ENCODE data around the gene PARP12. TPM values are rescaled to one million over a fixed set of nuclear protein-coding genes. Genes with fewer than 3 reads are reported as not detected.

PARP12 gene
- polyA plus RNA-seq, 1 experiment: 17.1 TPM

DNA sequence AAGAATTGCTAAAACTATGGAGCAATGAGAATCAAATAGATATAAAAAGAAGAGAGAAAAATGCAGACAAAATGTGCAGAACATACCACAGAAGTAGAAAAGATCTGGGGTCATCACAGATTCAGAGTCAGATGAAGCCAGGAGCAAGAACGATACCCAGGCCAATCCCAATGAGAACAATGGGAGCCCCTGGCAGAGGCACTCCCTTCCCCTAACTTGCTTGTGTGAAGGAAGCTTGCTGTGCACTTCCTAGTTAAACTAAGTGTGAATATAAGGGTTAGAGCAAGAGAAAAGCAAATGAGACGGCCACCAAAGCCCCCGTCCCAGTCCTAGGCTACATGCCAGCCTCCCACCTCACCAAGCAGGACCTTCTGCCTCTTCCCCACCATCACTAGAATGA, 12.7 kb downstream of the PARP12 start:
- ChIA-PET CTCF (no interaction called here), POLR2A (no interaction called here)
- TF ChIP-seq, protein P1, sequence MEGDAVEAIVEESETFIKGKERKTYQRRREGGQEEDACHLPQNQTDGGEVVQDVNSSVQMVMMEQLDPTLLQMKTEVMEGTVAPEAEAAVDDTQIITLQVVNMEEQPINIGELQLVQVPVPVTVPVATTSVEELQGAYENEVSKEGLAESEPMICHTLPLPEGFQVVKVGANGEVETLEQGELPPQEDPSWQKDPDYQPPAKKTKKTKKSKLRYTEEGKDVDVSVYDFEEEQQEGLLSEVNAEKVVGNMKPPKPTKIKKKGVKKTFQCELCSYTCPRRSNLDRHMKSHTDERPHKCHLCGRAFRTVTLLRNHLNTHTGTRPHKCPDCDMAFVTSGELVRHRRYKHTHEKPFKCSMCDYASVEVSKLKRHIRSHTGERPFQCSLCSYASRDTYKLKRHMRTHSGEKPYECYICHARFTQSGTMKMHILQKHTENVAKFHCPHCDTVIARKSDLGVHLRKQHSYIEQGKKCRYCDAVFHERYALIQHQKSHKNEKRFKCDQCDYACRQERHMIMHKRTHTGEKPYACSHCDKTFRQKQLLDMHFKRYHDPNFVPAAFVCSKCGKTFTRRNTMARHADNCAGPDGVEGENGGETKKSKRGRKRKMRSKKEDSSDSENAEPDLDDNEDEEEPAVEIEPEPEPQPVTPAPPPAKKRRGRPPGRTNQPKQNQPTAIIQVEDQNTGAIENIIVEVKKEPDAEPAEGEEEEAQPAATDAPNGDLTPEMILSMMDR (IDR thresholded peaks at IDR 0.05; ENCODE audit: low read depth, low read length): no peak
- Histone ChIP-seq H3K27ac (ENCODE audit: low read depth, low read length) (no peak overlapping the region), H3K4me3 (ENCODE audit: low read depth, low read length) (no peak overlapping the region), H3K27me3 (ENCODE audit: control insufficient read depth, insufficient read depth, low read length) (no peaks in the 10 kb centered on the region), H3K9me3 (ENCODE audit: control insufficient read depth, insufficient read depth, low read length) (no peaks in the 10 kb centered on the region)
- no peak for DNase-seq (ENCODE audit: low read depth, low spot score)

DNA sequence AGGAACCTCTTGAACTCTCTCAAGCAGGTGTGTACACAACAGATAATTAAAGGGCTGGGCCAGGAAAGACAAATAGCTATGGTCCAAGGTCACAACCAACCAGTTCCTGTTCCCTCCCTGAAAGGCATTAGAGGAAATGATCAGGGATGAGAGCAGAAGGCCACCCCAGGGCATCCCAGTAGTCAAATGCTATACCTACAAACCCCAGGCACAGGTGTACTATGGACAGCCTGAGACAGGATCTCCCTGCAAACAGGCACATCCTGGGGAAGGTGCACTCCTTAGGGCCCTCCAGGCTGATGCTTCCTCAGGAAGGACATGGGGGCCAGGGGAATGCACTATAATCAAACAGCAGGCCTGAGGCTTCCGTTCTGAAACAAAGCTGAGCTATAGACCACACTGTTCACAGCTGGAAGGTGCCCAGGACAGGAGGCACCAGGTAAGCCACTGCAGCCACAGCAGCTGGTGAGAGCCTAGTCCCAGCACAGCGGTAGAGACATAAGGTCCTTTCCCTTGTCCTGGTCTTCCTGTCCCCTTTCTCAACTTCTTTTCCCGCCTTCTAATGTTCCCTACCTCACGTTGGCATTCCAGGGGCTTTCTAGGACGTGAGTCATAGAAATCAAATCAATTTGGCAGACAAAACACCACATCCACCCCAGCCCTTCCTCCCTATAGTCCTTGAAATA, 13.3 kb downstream of the PARP12 start:
- CTCF ChIA-PET: no interaction called here
- Histone ChIP-seq H3K4me3 (ENCODE audit: low read depth, low read length) (no peak overlapping the region), H3K27ac (ENCODE audit: low read depth, low read length) (no peak overlapping the region), H3K9me3 (ENCODE audit: control insufficient read depth, insufficient read depth, low read length) (no peaks in the 10 kb centered on the region), H3K27me3 (ENCODE audit: control insufficient read depth, insufficient read depth, low read length) (no peaks in the 10 kb centered on the region)
- no peak for DNase-seq (ENCODE audit: low read depth, low spot score)
- POLR2A ChIA-PET: no interaction called here
- TF ChIP-seq, protein P1 (IDR thresholded peaks at IDR 0.05; ENCODE audit: low read depth, low read length): no peak

DNA sequence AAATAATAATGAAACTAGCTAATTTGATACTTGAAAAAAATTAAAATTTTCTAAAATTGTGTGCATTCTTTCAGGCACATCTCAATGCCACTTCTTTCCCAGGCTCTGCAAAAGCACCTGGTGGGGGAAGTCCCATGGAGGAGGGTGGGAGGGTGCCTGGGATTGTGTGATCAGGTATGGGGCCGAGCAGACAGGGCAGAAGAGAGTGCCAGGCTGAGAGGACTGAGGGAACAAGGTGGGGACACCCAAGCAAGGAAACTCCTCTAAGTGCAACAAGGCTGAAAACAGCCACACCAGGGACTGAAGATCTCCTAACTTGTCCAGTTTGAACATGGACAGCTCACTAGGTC, 13.8 kb downstream of the PARP12 start:
- Histone ChIP-seq H3K9me3 (ENCODE audit: control insufficient read depth, insufficient read depth, low read length) (no peaks in the 10 kb centered on the region), H3K27ac (ENCODE audit: low read depth, low read length) (no peak overlapping the region), H3K4me3 (ENCODE audit: low read depth, low read length) (no peak overlapping the region), H3K27me3 (ENCODE audit: control insufficient read depth, insufficient read depth, low read length) (no peaks in the 10 kb centered on the region)
- POLR2A ChIA-PET: no interaction called here
- no peak for DNase-seq (ENCODE audit: low read depth, low spot score)
- CTCF ChIA-PET: no interaction called here
- TF ChIP-seq, protein P1 (IDR thresholded peaks at IDR 0.05; ENCODE audit: low read depth, low read length): no peak

DNA sequence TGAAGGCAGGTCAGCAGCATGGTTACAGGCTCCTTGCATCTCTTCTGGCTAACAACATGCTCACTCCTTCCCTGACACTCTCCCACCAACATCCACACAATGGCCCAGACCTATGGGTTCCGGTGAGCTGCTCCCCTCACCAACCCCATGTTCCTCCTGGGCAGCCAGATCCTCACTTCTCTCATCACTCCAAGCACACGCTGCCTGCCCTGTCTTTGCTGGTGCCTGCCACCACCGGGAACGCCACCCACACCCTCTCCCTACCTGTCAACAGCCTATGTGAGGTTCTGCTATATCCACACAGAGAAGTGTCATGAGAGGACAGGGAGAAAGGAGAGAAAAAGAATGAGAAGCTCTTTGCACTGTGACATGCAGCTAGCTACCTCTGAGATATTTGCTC, 14.6 kb downstream of the PARP12 start:
- no peaks in the 10 kb centered on the region for H3K27me3 ChIP-seq (ENCODE audit: control insufficient read depth, insufficient read depth, low read length)
- ChIA-PET CTCF (no interaction called here), POLR2A (no interaction called here)
- H3K27ac ChIP-seq (ENCODE audit: low read depth, low read length): no peak overlapping the region
- DNase-seq (ENCODE audit: low read depth, low spot score): no peak
- TF ChIP-seq, protein P1 (IDR thresholded peaks at IDR 0.05; ENCODE audit: low read depth, low read length): no peak
- H3K4me3 ChIP-seq (ENCODE audit: low read depth, low read length): no peak overlapping the region
- no peaks in the 10 kb centered on the region for H3K9me3 ChIP-seq (ENCODE audit: control insufficient read depth, insufficient read depth, low read length)

DNA sequence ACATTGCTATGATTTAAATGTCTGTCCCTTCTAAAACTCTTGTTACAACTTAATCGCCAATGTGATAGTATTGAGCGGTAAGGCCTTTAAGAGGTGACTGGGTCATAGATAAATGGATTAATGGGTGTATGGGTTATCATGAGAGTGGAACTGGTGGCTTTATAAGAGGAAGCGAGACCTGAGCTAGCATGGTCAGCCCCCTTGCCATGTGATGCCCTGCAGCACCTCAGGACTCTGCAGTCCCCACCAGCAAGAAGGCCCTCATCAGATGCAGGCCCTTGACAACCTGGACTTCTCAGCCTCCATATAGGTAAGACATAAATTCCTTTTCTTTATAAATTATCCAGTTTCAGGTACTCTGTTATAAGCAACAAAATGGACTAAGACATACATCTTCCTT, 15.6 kb downstream of the PARP12 start:
- CTCF ChIA-PET: no interaction called here
- no peaks in the 10 kb centered on the region for H3K27me3 ChIP-seq (ENCODE audit: control insufficient read depth, insufficient read depth, low read length)
- H3K27ac ChIP-seq (ENCODE audit: low read depth, low read length): no peak overlapping the region
- POLR2A ChIA-PET: no interaction called here
- no peak overlapping the region for H3K4me3 ChIP-seq (ENCODE audit: low read depth, low read length)
- TF ChIP-seq, protein P1 (IDR thresholded peaks at IDR 0.05; ENCODE audit: low read depth, low read length): no peak
- no peaks in the 10 kb centered on the region for H3K9me3 ChIP-seq (ENCODE audit: control insufficient read depth, insufficient read depth, low read length)
- no peak for DNase-seq (ENCODE audit: low read depth, low spot score)

Measured in AG04450 (cell line).